Smooth muscle cell (in vitro differentiated cells): ENCODE results near the gene FRMD4B. TPM values are rescaled to one million over a fixed set of nuclear protein-coding genes. Genes with fewer than 3 reads are reported as not detected.
"Not testable (repeated sequence)": the region's sequence is repeated elsewhere in the genome, so short reads cannot be mapped to it uniquely, and the experiment has no call there.

Experiments used
- DNase-seq: peaks from one replicate; lab custom pipeline; 2025; ENCODE audit not compliant: unreplicated experiment; lab: John Stamatoyannopoulos, UW
- H2AFZ ChIP-seq: fragments of 200-600 bp; sonication (generic); 2 replicates; pipeline ENCODE4 v1.6.0; 2016; ENCODE audit warnings: antibody characterized with exemption, low read depth, mild to moderate bottlenecking
- H3F3A ChIP-seq: fragments of 200-600 bp; sonication (generic); 2 replicates; pipeline ENCODE4 v1.6.0; 2017; ENCODE audit warnings: antibody characterized with exemption, low read depth
- H3K27ac ChIP-seq: fragments of 200-600 bp; sonication (generic); 2 replicates; pipeline ENCODE4 v1.5.1; 2016; ENCODE audit warnings: low read depth, mild to moderate bottlenecking
- H3K27me3 ChIP-seq: fragments of 200-600 bp; sonication (generic); 2 replicates; pipeline ENCODE4 v1.6.1; 2016; ENCODE audit warnings: low read depth, mild to moderate bottlenecking
- H3K36me3 ChIP-seq: fragments of 200-600 bp; sonication (generic); 2 replicates; pipeline ENCODE4 v1.5.1; 2016; ENCODE audit warnings: low read depth
- H3K4me1 ChIP-seq: fragments of 200-600 bp; sonication (generic); 2 replicates; pipeline ENCODE4 v1.5.1; 2016; ENCODE audit warnings: low read depth
- H3K4me2 ChIP-seq: fragments of 200-600 bp; sonication (generic); 2 replicates; pipeline ENCODE4 v1.6.0; 2016; ENCODE audit warnings: mild to moderate bottlenecking
- H3K4me3 ChIP-seq: fragments of 200-600 bp; sonication (generic); 2 replicates; pipeline ENCODE4 v1.5.1; 2016; ENCODE audit warnings: mild to moderate bottlenecking
- H3K79me2 ChIP-seq: fragments of 200-600 bp; sonication (generic); 2 replicates; pipeline ENCODE4 v1.6.0; 2016; ENCODE audit warnings: low read depth, mild to moderate bottlenecking
- H3K9ac ChIP-seq: fragments of 200-600 bp; sonication (generic); 2 replicates; pipeline ENCODE4 v1.6.0; 2016; ENCODE audit warnings: low read depth
- H3K9me3 ChIP-seq: fragments of 200-600 bp; sonication (generic); replicated peaks from 2 replicates; pipeline ENCODE4 v1.5.1; 2016; ENCODE audit warnings: low read depth
- H4K20me1 ChIP-seq: fragments of 200-600 bp; sonication (generic); 2 replicates; pipeline ENCODE4 v1.6.0; 2016; ENCODE audit warnings: low read depth
- WGBS: methylation state at CpG from one replicate; pipeline ENCODE4 v1.1.7; 2016; ENCODE audit warnings: low lambda C conversion rate; 5-methylcytosine and 5-hydroxymethylcytosine counted together
- polyA plus RNA-seq: library from polyadenylated mRNA; unstranded; fragments of >200 nt; fragmentation: Nextera tagmentation; extraction: Ambion mirVana; gene quantifications from 2 replicates; pipeline ENCODE4 v1.2.1, GENCODE V29; 2016
- total RNA-seq: library from RNA; depleted of rRNA; stranded (reverse); fragments of >200 nt; gene quantifications from 2 replicates; pipeline ENCODE4 v1.2.3, GENCODE V29; 2014
- TF ChIP-seq, protein P1 (sequence below): fragments of 200-600 bp; sonication (generic); IDR thresholded peaks from 2 replicates; pipeline ENCODE4 v1.5.1; 2017; ENCODE audit warnings: borderline replicate concordance, mild to moderate bottlenecking, antibody characterized with exemption; ENCODE audit not compliant: insufficient read depth, poor library complexity, severe bottlenecking

Gene FRMD4B
- total and polyA plus RNA-seq, 2 experiments from 2014 or later, result 3.7 to 24.3 TPM

DNA sequence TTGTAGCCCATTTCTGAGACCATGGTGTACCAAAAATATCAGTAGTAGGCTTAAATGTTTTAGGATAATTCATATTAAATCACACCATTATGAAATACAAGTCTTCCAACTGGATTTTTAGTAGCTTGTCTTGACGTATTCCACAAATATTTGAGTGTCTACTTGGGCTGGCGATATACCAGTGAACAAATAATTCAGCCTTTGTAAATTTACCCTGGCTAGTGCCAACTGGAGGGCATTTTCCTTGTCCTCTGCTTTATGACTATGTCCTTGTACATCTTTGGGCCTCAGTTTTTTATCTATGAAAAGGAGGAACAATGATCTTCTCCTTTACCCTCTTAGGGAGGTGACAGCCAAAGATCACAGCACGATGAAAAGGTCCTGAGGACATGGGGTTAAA lies 114.8 kb downstream of the FRMD4B start:
- no peak for DNase-seq
- H2AFZ ChIP-seq, result no peak overlapping the region

DNA sequence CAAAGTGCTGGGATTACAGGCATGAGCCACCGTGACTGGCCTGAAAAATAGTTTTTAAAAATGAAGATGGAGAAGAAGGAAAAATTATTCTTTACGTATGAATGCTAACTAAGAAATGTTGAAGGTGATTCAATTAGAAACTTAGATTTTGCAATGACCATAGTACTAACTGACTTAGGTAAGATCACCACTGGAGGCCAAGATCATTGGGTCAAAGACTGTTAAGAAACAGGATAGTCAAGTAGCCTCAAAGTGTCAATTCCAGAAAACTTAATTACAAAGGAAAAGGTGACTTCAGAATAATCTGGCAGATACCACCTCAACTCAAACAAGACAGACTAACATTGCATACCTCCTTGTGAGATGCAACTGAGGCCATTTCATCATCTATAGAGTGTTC lies 119.3 kb downstream of the FRMD4B start:
- no peaks in the 10 kb centered on the region for H3K27me3 ChIP-seq
- no peak for DNase-seq
- H3K9ac ChIP-seq, result no peak overlapping the region
- 100% methylated on average over 2 of the region's 2 CpGs for WGBS
- no peaks in the 10 kb centered on the region for H3K79me2 ChIP-seq
- H3K4me2 ChIP-seq, result no peak overlapping the region
- no peaks in the 10 kb centered on the region for H3F3A ChIP-seq
- TF ChIP-seq, protein P1, sequence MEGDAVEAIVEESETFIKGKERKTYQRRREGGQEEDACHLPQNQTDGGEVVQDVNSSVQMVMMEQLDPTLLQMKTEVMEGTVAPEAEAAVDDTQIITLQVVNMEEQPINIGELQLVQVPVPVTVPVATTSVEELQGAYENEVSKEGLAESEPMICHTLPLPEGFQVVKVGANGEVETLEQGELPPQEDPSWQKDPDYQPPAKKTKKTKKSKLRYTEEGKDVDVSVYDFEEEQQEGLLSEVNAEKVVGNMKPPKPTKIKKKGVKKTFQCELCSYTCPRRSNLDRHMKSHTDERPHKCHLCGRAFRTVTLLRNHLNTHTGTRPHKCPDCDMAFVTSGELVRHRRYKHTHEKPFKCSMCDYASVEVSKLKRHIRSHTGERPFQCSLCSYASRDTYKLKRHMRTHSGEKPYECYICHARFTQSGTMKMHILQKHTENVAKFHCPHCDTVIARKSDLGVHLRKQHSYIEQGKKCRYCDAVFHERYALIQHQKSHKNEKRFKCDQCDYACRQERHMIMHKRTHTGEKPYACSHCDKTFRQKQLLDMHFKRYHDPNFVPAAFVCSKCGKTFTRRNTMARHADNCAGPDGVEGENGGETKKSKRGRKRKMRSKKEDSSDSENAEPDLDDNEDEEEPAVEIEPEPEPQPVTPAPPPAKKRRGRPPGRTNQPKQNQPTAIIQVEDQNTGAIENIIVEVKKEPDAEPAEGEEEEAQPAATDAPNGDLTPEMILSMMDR, result no peak
- H4K20me1 ChIP-seq, result no peaks in the 10 kb centered on the region
- no peaks in the 10 kb centered on the region for H3K36me3 ChIP-seq
- H3K27ac ChIP-seq, result no peak overlapping the region
- H3K9me3 ChIP-seq, result no peaks in the 10 kb centered on the region
- no peaks in the 10 kb centered on the region for H3K4me1 ChIP-seq
- no peak overlapping the region for H3K4me3 ChIP-seq
- H2AFZ ChIP-seq, result no peak overlapping the region

More for the DNA sequence above, 114.8 kb downstream of the FRMD4B start:
- H3K4me3 ChIP-seq, result no peak overlapping the region
- H3K4me2 ChIP-seq, result no peak overlapping the region
- no peaks in the 10 kb centered on the region for H3K79me2 ChIP-seq
- TF ChIP-seq, protein P1, result no peak
- peaks cover 14% of the 10 kb centered on the region for H3K4me1 ChIP-seq
- WGBS, result 98% methylated on average over 3 of the region's 3 CpGs
- H3K9ac ChIP-seq, result no peak overlapping the region
- H3K27me3 ChIP-seq, result no peaks in the 10 kb centered on the region
- H3K36me3 ChIP-seq, result no peaks in the 10 kb centered on the region
- no peaks in the 10 kb centered on the region for H4K20me1 ChIP-seq
- no peak overlapping the region for H3K27ac ChIP-seq
- no peaks in the 10 kb centered on the region for H3F3A ChIP-seq
- H3K9me3 ChIP-seq, result no peaks in the 10 kb centered on the region

DNA sequence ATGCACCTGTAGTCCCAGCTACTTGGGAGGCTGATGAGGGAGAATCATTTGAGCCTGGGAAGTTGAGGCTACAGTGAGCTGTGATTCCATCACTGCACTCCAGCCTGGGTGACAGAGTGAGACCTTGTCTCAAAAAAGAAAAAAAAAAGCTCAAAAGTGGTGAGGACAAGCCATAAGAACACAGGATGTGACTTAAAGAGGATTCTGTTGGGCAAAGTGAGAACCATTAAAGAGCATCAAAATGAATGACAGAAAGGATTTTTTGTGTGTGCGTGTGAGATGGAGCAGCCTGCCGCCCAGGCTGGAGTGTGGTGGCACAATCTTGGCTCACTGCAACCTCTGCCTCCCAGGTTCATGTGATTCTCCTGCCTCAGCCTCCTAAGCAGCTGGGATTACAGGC lies 119.8 kb downstream of the FRMD4B start:
- H3K27ac ChIP-seq, H2AFZ ChIP-seq, H3K79me2 ChIP-seq, H3K4me2 ChIP-seq, H3K27me3 ChIP-seq, H4K20me1 ChIP-seq, H3K36me3 ChIP-seq, H3K9ac ChIP-seq, H3F3A ChIP-seq, DNase-seq, H3K4me1 ChIP-seq, H3K9me3 ChIP-seq, H3K4me3 ChIP-seq: not testable (repeated sequence)
- WGBS, result 97% methylated on average over 2 of the region's 2 CpGs

DNA sequence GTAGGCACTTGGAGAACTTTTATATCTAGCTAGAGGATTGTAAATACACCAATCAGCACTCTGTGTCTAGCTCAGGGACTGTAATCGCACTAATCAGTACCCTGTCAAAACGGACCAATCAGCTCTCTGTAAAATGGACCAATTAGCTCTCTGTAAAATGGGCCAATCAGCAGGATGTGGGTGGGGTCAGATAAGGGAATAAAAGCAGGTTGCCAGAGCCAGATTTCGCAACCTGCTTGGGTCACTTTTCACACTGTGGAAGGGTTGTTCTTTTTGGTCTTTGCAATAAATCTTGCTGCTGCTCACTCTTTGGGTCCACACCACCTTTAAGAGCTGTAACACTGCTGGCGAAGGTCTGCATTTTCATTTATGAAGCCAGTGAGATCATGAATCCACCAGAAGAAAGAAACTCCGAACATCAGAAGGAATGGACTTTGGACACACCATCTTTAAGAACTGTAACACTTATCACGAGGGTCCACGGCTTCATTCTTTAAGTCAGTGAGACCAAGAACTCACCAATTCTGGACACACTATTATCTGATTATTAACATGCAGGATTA lies 125.0 kb downstream of the FRMD4B start:
- not testable (repeated sequence) for DNase-seq, H3K4me2 ChIP-seq, H3K9ac ChIP-seq, H3K27me3 ChIP-seq, H2AFZ ChIP-seq, H3K36me3 ChIP-seq, H3K4me1 ChIP-seq, H3K9me3 ChIP-seq, H3F3A ChIP-seq, H3K27ac ChIP-seq, H4K20me1 ChIP-seq, H3K4me3 ChIP-seq, H3K79me2 ChIP-seq
- 99% methylated on average over 7 of the region's 7 CpGs for WGBS
